ENCODE measurements around the gene STUB1. TPM values are rescaled to one million over a fixed set of nuclear protein-coding genes. Genes with fewer than 3 reads are reported as not detected.

Gene STUB1
- total and polyA plus RNA-seq, 2 donors (not counting 3 experiments of a cell fraction or from before 2014, with no cell fraction given), result 107 to 147 TPM

DNA sequence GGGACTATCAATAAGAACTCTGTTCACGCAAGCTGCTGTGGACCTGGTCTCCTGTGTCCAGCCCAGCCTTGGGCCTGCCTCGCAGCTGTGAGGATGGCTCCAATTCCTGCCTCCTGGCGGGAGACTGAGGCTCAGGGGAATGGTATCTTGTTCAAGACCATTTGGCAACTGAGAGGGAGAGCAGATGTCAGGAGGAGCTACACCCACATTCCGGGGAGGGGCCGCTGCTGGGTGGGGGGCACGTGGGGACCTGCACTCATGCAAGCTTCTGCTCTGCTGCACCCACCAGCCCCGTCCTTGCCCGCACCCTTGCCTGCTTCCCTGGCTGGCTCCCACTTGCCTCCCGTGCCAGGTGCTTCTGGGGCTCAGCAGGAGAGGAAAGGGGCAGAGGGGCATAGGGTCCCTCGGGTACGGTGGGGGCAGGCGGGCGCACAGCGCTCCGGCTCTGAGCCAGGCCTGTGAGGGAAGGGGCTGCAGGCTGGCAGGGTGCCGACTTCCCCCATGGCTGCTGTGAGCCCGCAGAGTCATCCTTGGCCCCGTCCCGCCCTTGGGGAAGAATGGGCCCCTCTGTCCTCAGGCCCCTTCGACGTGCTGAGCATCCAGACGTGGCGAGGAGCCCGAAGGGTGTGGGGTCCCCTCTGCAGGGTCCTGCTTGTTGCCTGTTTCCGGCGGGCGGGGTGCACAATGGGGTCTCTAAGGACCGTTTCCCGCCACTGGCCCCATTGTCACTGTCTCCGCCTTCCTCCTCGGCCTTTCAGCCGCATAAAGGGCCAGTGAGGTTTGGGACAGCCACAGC is 37.4 kb downstream of the STUB1 start:
- FAIRE-seq, result no peak
- CTCF ChIA-PET, result interaction anchor here (1.1 to 1.9 kb wide), 3 partner anchors 11 to 340 kb away, joined by 5 to 11 read pairs (median 7); no protein-coding TSS in a partner anchor
- intact Hi-C loops (cut with micrococcal nuclease), result no loop called here

More for the DNA sequence above, 37.4 kb downstream of the STUB1 start:
- Histone ChIP-seq H3K27me3 (ENCODE audit: control insufficient read depth in 2 of 2, insufficient read depth in 2 of 2, low read length in 2 of 2) (no peaks in the 10 kb centered on the region), H2AFZ (ENCODE audit: low read depth, low read length) (no peak overlapping the region), H4K20me1 (replicated peaks; ENCODE audit: control insufficient read depth, extremely low read depth, insufficient read depth, low read length) (no peaks in the 10 kb centered on the region), H3K9me3 (replicated peaks; ENCODE audit: control insufficient read depth, insufficient read depth, low read length) (no peaks in the 10 kb centered on the region), H3K9me1 (replicated peaks; ENCODE audit: control insufficient read depth, extremely low read depth, insufficient read depth, low read length) (no peaks in the 10 kb centered on the region), H3K4me1 (ENCODE audit: control insufficient read depth, extremely low read depth, insufficient read depth, low read length) (peaks cover 24% of the 10 kb centered on the region), H3K4me3 (replicated peaks in 1 of 3; ENCODE audit: insufficient read depth in 1 of 3, low read depth in 1 of 3, low read length in 3 of 3) (no peak overlapping the region), H3K4me2 (ENCODE audit: insufficient read depth, low read length) (no peak overlapping the region), H3K79me2 (ENCODE audit: control insufficient read depth, insufficient read depth, low read length) (no peaks in the 10 kb centered on the region), H3K27ac (ENCODE audit: insufficient read depth, low read depth, low read length) (no peak overlapping the region), H3K36me3 (ENCODE audit: control insufficient read depth in 2 of 2, extremely low read depth in 1 of 2, insufficient read depth in 2 of 2, low read length in 2 of 2) (no peaks in the 10 kb centered on the region), H3K9ac (replicated peaks; ENCODE audit: extremely low read depth, insufficient read depth, low read length) (no peak overlapping the region)
- dilution Hi-C loops (cut with MboI; ENCODE audit: extremely low pct_ligation_motif_present, low sequenced_read_pairs), result no loop called here
- POLR2A ChIA-PET, result no interaction called here
- no peak for DNase-seq (ENCODE audit: low read depth, low spot score)
- BruUV-seq (replicated peaks), result no TSS peak
- TF ChIP-seq FOS (IDR thresholded peaks at IDR 0.05; ENCODE audit: borderline replicate concordance, insufficient read depth, low read length) (no peak), POLR2AphosphoS5 (IDR thresholded peaks at IDR 0.05; ENCODE audit: insufficient read depth, low read depth, low read length) (no peak), POLR2A (IDR thresholded peaks at IDR 0.05; ENCODE audit: low read depth, low read length) (no peak), JUN (IDR thresholded peaks at IDR 0.05; ENCODE audit: borderline replicate concordance, insufficient read depth, insufficient read length, low read depth) (no peak), GATA2 (IDR thresholded peaks at IDR 0.05; ENCODE audit: insufficient read depth, insufficient read length, low read depth, low read length) (no peak), EZH2 (IDR thresholded peaks at IDR 0.05; ENCODE audit: borderline replicate concordance, low read depth, low read length, severe bottlenecking) (no peak), MYC (IDR thresholded peaks at IDR 0.05; ENCODE audit: low read depth, low read length) (no peak)
- TF ChIP-seq, protein P1, sequence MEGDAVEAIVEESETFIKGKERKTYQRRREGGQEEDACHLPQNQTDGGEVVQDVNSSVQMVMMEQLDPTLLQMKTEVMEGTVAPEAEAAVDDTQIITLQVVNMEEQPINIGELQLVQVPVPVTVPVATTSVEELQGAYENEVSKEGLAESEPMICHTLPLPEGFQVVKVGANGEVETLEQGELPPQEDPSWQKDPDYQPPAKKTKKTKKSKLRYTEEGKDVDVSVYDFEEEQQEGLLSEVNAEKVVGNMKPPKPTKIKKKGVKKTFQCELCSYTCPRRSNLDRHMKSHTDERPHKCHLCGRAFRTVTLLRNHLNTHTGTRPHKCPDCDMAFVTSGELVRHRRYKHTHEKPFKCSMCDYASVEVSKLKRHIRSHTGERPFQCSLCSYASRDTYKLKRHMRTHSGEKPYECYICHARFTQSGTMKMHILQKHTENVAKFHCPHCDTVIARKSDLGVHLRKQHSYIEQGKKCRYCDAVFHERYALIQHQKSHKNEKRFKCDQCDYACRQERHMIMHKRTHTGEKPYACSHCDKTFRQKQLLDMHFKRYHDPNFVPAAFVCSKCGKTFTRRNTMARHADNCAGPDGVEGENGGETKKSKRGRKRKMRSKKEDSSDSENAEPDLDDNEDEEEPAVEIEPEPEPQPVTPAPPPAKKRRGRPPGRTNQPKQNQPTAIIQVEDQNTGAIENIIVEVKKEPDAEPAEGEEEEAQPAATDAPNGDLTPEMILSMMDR (IDR thresholded peaks at IDR 0.05; ENCODE audit: extremely low read depth in 1 of 2, insufficient read depth in 1 of 2, low read depth in 1 of 2, low read length in 2 of 2), result no peak
- TF ChIP-seq, protein P2, sequence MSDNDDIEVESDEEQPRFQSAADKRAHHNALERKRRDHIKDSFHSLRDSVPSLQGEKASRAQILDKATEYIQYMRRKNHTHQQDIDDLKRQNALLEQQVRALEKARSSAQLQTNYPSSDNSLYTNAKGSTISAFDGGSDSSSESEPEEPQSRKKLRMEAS (IDR thresholded peaks at IDR 0.05; ENCODE audit: insufficient read depth, insufficient read length), result no peak

Measured in endothelial cell of umbilical vein (primary cell).